PC-9 (cell line): Measurements from ENCODE around the gene GLI1.

Source experiments
- EZH2 ChIP-seq: fragments of 200-600 bp; sonication (generic); IDR thresholded peaks from 2 replicates; pipeline ENCODE4 v1.8.0; 2017; ENCODE audit warnings: antibody characterized with exemption, low read depth
- TF ChIP-seq, protein P1 (sequence below): fragments of 200-600 bp; sonication (generic); conservative IDR thresholded peaks from 2 replicates; pipeline ENCODE4 v1.6.1; 2017; ENCODE audit warnings: mixed run types, antibody characterized with exemption, mild to moderate bottlenecking, moderate library complexity

DNA sequence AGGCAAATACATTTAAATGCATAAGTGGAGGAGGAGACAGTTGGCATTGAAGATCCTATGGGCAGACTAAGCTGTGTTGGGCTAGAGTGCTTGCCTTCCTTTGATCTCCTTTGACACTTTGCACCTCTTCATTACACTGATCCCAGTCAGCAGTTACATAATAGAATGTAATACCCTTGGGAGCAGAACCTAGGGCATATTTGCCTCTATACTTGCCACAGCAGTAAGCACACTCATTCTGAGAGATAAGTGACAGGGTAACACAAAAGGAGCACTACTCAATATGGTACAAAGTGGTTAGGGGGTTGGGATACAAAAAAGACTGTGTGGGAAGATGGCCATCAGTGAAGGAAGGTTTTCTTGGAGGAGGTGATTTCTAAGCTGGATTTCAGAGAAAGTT lies 37.2 kb downstream of the GLI1 start:
- TF ChIP-seq, protein P1, sequence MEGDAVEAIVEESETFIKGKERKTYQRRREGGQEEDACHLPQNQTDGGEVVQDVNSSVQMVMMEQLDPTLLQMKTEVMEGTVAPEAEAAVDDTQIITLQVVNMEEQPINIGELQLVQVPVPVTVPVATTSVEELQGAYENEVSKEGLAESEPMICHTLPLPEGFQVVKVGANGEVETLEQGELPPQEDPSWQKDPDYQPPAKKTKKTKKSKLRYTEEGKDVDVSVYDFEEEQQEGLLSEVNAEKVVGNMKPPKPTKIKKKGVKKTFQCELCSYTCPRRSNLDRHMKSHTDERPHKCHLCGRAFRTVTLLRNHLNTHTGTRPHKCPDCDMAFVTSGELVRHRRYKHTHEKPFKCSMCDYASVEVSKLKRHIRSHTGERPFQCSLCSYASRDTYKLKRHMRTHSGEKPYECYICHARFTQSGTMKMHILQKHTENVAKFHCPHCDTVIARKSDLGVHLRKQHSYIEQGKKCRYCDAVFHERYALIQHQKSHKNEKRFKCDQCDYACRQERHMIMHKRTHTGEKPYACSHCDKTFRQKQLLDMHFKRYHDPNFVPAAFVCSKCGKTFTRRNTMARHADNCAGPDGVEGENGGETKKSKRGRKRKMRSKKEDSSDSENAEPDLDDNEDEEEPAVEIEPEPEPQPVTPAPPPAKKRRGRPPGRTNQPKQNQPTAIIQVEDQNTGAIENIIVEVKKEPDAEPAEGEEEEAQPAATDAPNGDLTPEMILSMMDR = no peak
- TF ChIP-seq EZH2 = no peak
